Endothelial cell of umbilical vein (primary cell): ENCODE measurements around the gene CEACAM21. TPM values are rescaled to one million over a fixed set of nuclear protein-coding genes. Genes with fewer than 3 reads are reported as not detected.

Experiments used
- BruUV-seq: library from RNA; stranded (reverse); fragments of 400-500 nt; replicated peaks from 2 replicates; lab custom pipeline; 2021; lab: Mats Ljungman, UMichigan
- CTCF ChIA-PET: fragments of 300-600, 350-600 bp; sonication (Branson Sonifier 250); formaldehyde crosslinking; loops from one replicate; lab custom pipeline; 2021; ENCODE audit warnings: antibody characterized with exemption, inconsistent platforms; lab: Charles Lee
- POLR2A ChIA-PET: fragments of 300-600, 350-600 bp; sonication (Branson Sonifier 250); formaldehyde crosslinking; loops from one replicate; lab custom pipeline; 2021; ENCODE audit warnings: antibody characterized with exemption, inconsistent platforms; lab: Charles Lee
- DNase-seq: peaks from one replicate; pipeline ENCODE4 v3.0.0-alpha.2; 2011; ENCODE audit warnings: low read depth, low spot score
- FAIRE-seq: peaks from 2 replicates; lab custom pipeline; 2011; peaks lifted over from hg19 to GRCh38; lab: Jason Lieb, UNC
- H2AFZ ChIP-seq: 2 replicates; pipeline ENCODE4 v1.6.0; 2012; ENCODE audit warnings: low read depth, low read length, control low read depth, inconsistent platforms
- H3K27ac ChIP-seq: 2 replicates; pipeline ENCODE4 v1.5.1; 2011; ENCODE audit warnings: low read depth, mild to moderate bottlenecking, control low read depth, low read length, moderate library complexity; ENCODE audit not compliant: insufficient read depth
- H3K27me3 ChIP-seq, 2 experiments: 2 replicates each; pipeline versions ENCODE4 v1.6.0 to v1.6.1; 2011; ENCODE audit warnings: low read length in 2 of 2, mixed read lengths in 1 of 2; ENCODE audit not compliant: control insufficient read depth in 2 of 2, insufficient read depth in 2 of 2
- H3K36me3 ChIP-seq, 2 experiments: 2 replicates in 1 of 2; 3 replicates in 1 of 2; pipeline ENCODE4 v1.5.1; 2011; ENCODE audit warnings: low read length in 2 of 2, mild to moderate bottlenecking in 1 of 2, moderate library complexity in 1 of 2; ENCODE audit not compliant: control insufficient read depth in 2 of 2, insufficient read depth in 2 of 2; ENCODE audit errors: extremely low read depth in 1 of 2
- H3K4me1 ChIP-seq: 3 replicates; pipeline ENCODE4 v1.5.1; 2011; ENCODE audit warnings: mild to moderate bottlenecking, low read length; ENCODE audit not compliant: control insufficient read depth, insufficient read depth; ENCODE audit errors: extremely low read depth
- H3K4me2 ChIP-seq: 2 replicates; pipeline ENCODE4 v1.6.1; 2011; ENCODE audit warnings: low read length, control low read depth, mixed read lengths; ENCODE audit not compliant: insufficient read depth
- H3K4me3 ChIP-seq, 3 experiments: fragments of 200-600 bp in 1 of 3; sonication (generic), shearing (Covaris generic) in 1 of 3; replicated peaks in 1 of 3; 2 replicates each; pipeline ENCODE4 v1.5.1; 2011 to 2016; ENCODE audit warnings: control low read depth in 3 of 3, low read length in 3 of 3, mild to moderate bottlenecking in 2 of 3, inconsistent platforms in 1 of 3, low read depth in 1 of 3, moderate library complexity in 1 of 3; ENCODE audit not compliant: insufficient read depth in 1 of 3
- H3K79me2 ChIP-seq: 2 replicates; pipeline ENCODE4 v1.6.0; 2012; ENCODE audit warnings: low read length, inconsistent platforms; ENCODE audit not compliant: control insufficient read depth, insufficient read depth
- H3K9ac ChIP-seq: replicated peaks from 2 replicates; pipeline ENCODE3; 2011; ENCODE audit warnings: low read length, control low read depth; ENCODE audit not compliant: insufficient read depth; ENCODE audit errors: extremely low read depth
- H3K9me1 ChIP-seq: replicated peaks from 3 replicates; pipeline ENCODE4 v1.6.0; 2011; ENCODE audit warnings: mild to moderate bottlenecking, low read length; ENCODE audit not compliant: control insufficient read depth, insufficient read depth; ENCODE audit errors: extremely low read depth
- H3K9me3 ChIP-seq: replicated peaks from 2 replicates; pipeline ENCODE4 v1.5.1; 2012; ENCODE audit warnings: low read length, inconsistent platforms; ENCODE audit not compliant: control insufficient read depth, insufficient read depth
- H4K20me1 ChIP-seq: replicated peaks from 2 replicates; pipeline ENCODE3; 2011; ENCODE audit warnings: mild to moderate bottlenecking, low read length; ENCODE audit not compliant: control insufficient read depth, insufficient read depth; ENCODE audit errors: extremely low read depth
- EZH2 ChIP-seq: IDR thresholded peaks from 2 replicates; pipeline ENCODE4 v1.6.1; 2012; ENCODE audit warnings: borderline replicate concordance, low read depth, mild to moderate bottlenecking, moderate library complexity, low read length, inconsistent platforms; ENCODE audit not compliant: severe bottlenecking
- FOS ChIP-seq: IDR thresholded peaks from 2 replicates; pipeline ENCODE4 v1.6.1; 2011; ENCODE audit warnings: mild to moderate bottlenecking, low read length, moderate library complexity, borderline replicate concordance; ENCODE audit not compliant: insufficient read depth
- GATA2 ChIP-seq: IDR thresholded peaks from 2 replicates; pipeline ENCODE4 v1.7.0; 2011; ENCODE audit warnings: low read depth, mild to moderate bottlenecking, moderate library complexity, mixed read lengths, low read length; ENCODE audit not compliant: insufficient read length, insufficient read depth
- JUN ChIP-seq: IDR thresholded peaks from 2 replicates; pipeline ENCODE4 v1.6.1; 2011; ENCODE audit warnings: borderline replicate concordance, low read depth; ENCODE audit not compliant: insufficient read length, insufficient read depth
- MYC ChIP-seq: IDR thresholded peaks from one replicate; pipeline ENCODE4 v1.6.1; 2011; ENCODE audit warnings: mild to moderate bottlenecking, low read depth, low read length
- POLR2A ChIP-seq: IDR thresholded peaks from 2 replicates; pipeline ENCODE4 v1.6.1; 2012; ENCODE audit warnings: low read depth, mild to moderate bottlenecking, control low read depth, low read length
- dilution Hi-C: fragments of 300-500 bp; cut with MboI; formaldehyde crosslinking; loops from one replicate; pipeline ENCODE4 v1.15.0; 2019; ENCODE audit warnings: low sequenced_read_pairs; ENCODE audit not compliant: extremely low pct_ligation_motif_present
- intact Hi-C: fragments of 100-400 bp; cut with micrococcal nuclease; formaldehyde crosslinking; loops from one replicate; pipeline ENCODE4 v1.10.0; 2022
- polyA plus RNA-seq, 4 experiments: library from polyadenylated mRNA; depleted of rRNA in 3 of 4; stranded (reverse) in 3 of 4; unstranded in 1 of 4; fragments of >200 nt; gene quantifications; 2 replicates each; pipeline versions ENCODE4 v1.2.1 to v1.2.3, GENCODE V29; 2011 to 2012; ENCODE audit warnings: missing spikeins in 1 of 4
- total RNA-seq: library from RNA; stranded (reverse); gene quantifications from 2 replicates; pipeline ENCODE4 v1.2.3, GENCODE V29; 2021
- TF ChIP-seq, protein P1 (sequence below), 2 donors: IDR thresholded peaks; 1 replicate in 1 of 2; 2 replicates in 1 of 2; pipeline ENCODE4 v1.5.1; 2011; ENCODE audit warnings: low read length in 2 of 2, mild to moderate bottlenecking in 2 of 2, moderate library complexity in 2 of 2, control low read depth in 1 of 2, inconsistent platforms in 1 of 2, low read depth in 1 of 2; ENCODE audit not compliant: insufficient read depth in 1 of 2; ENCODE audit errors: extremely low read depth in 1 of 2
- TF ChIP-seq, protein P2 (sequence below): IDR thresholded peaks from 2 replicates; pipeline ENCODE4 v1.6.1; 2011; ENCODE audit not compliant: insufficient read depth, insufficient read length

Gene CEACAM21
- total and polyA plus RNA-seq, 2 donors (not counting 3 experiments of a cell fraction or from before 2014, with no cell fraction given): 0.81 to 1.7 TPM

DNA sequence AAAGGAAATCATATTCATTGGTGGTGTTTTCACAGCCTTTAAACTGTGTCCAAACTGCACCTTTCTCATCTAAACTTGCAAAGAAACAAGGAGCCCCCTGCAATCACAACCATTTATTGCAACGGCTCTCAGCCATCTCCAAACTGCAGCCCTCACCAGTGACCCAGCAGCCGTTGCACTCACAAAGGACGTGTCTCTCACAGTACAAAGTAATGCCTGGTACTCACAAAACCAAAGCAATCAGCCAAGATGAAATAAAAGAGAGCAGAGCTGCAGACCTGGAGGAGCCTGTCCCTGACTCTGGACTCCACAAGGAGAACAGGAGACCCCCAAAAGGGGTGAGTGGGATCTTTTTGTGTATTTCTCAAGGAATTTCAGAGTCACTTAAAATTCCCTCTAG is 20.2 kb upstream of the CEACAM21 start:
- BruUV-seq: no TSS peak
- H3K9ac ChIP-seq: no peak overlapping the region
- POLR2A ChIA-PET: no interaction called here

More for the DNA sequence above, 20.2 kb upstream of the CEACAM21 start:
- Histone ChIP-seq H4K20me1 (no peaks in the 10 kb centered on the region), H3K27me3 (peaks cover 11 to 13% of the 10 kb centered on the region in 2 experiments), H3K79me2 (no peaks in the 10 kb centered on the region), H3K4me3 (no peak overlapping the region), H3K9me3 (no peaks in the 10 kb centered on the region), H2AFZ (no peak overlapping the region), H3K4me2 (no peak overlapping the region), H3K9me1 (no peaks in the 10 kb centered on the region), H3K4me1 (peaks cover 9% of the 10 kb centered on the region), H3K27ac (no peak overlapping the region), H3K36me3 (no peaks in the 10 kb centered on the region)
- dilution Hi-C loops (no loop called here), intact Hi-C loops (no loop called here)
- CTCF ChIA-PET: interaction anchor here (0.8 to 17.6 kb wide), 4 partner anchors 8 to 107 kb away, joined by 4 to 343 read pairs (median 14); no protein-coding TSS in a partner anchor
- no peak for FAIRE-seq
- DNase-seq: no peak
- TF ChIP-seq MYC (no peak), FOS (no peak), GATA2 (no peak), EZH2 (no peak), JUN (no peak), POLR2A (no peak)
- TF ChIP-seq, protein P1, sequence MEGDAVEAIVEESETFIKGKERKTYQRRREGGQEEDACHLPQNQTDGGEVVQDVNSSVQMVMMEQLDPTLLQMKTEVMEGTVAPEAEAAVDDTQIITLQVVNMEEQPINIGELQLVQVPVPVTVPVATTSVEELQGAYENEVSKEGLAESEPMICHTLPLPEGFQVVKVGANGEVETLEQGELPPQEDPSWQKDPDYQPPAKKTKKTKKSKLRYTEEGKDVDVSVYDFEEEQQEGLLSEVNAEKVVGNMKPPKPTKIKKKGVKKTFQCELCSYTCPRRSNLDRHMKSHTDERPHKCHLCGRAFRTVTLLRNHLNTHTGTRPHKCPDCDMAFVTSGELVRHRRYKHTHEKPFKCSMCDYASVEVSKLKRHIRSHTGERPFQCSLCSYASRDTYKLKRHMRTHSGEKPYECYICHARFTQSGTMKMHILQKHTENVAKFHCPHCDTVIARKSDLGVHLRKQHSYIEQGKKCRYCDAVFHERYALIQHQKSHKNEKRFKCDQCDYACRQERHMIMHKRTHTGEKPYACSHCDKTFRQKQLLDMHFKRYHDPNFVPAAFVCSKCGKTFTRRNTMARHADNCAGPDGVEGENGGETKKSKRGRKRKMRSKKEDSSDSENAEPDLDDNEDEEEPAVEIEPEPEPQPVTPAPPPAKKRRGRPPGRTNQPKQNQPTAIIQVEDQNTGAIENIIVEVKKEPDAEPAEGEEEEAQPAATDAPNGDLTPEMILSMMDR (IDR thresholded peaks at IDR 0.05; ENCODE audit: extremely low read depth in 1 of 2, insufficient read depth in 1 of 2, low read depth in 1 of 2, low read length in 2 of 2): no peak
- TF ChIP-seq, protein P2, sequence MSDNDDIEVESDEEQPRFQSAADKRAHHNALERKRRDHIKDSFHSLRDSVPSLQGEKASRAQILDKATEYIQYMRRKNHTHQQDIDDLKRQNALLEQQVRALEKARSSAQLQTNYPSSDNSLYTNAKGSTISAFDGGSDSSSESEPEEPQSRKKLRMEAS: no peak
